Astrocyte (in vitro differentiated cells and primary cell): ENCODE results near the gene HS2ST1.

ENCODE experiments used
- EZH2 ChIP-seq: IDR thresholded peaks from 2 replicates; pipeline ENCODE4 v1.6.1; 2012; ENCODE audit warnings: mild to moderate bottlenecking, low read length, inconsistent platforms; ENCODE audit not compliant: insufficient read depth
- TF ChIP-seq, protein P1 (sequence below): IDR thresholded peaks from 2 replicates; pipeline ENCODE4 v1.5.1; 2011; ENCODE audit warnings: low read depth, mild to moderate bottlenecking, inconsistent platforms, low read length, moderate library complexity; ENCODE audit not compliant: insufficient read depth

DNA sequence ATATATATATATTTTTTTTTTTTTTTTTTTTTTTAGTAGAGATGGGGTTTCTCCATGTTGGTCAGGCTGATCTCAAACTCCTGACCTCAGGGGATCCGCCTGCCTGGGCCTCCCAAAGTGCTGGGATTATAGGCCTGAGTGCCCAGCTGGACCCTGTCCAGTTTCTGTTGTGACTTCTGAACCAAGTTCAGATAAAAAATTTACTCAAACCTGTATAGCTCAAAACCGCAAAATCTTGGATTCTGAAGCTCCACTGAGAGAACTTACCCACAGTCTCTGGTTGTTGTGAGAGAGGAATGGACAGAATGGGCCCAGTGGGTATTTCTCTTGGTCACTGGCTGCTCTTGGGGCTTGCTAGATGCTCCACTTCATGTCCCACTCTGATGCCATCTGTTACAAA lies 76.4 kb downstream of the HS2ST1 start:
- TF ChIP-seq, protein P1, sequence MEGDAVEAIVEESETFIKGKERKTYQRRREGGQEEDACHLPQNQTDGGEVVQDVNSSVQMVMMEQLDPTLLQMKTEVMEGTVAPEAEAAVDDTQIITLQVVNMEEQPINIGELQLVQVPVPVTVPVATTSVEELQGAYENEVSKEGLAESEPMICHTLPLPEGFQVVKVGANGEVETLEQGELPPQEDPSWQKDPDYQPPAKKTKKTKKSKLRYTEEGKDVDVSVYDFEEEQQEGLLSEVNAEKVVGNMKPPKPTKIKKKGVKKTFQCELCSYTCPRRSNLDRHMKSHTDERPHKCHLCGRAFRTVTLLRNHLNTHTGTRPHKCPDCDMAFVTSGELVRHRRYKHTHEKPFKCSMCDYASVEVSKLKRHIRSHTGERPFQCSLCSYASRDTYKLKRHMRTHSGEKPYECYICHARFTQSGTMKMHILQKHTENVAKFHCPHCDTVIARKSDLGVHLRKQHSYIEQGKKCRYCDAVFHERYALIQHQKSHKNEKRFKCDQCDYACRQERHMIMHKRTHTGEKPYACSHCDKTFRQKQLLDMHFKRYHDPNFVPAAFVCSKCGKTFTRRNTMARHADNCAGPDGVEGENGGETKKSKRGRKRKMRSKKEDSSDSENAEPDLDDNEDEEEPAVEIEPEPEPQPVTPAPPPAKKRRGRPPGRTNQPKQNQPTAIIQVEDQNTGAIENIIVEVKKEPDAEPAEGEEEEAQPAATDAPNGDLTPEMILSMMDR: no peak
- TF ChIP-seq EZH2: no peak
